ENCODE data around the gene SPAG8. TPM values are rescaled to one million over a fixed set of nuclear protein-coding genes. Genes with fewer than 3 reads are reported as not detected.
A peak's percentile ranks its signal among the peaks of the same experiment; 100 is the strongest.

The SPAG8 gene
- total and polyA plus RNA-seq, 10 of the 15 experiments (the other 5 are each of a cell fraction or from before 2014, with no cell fraction given) = 0.40 to 1.1 (median 0.72) TPM

DNA sequence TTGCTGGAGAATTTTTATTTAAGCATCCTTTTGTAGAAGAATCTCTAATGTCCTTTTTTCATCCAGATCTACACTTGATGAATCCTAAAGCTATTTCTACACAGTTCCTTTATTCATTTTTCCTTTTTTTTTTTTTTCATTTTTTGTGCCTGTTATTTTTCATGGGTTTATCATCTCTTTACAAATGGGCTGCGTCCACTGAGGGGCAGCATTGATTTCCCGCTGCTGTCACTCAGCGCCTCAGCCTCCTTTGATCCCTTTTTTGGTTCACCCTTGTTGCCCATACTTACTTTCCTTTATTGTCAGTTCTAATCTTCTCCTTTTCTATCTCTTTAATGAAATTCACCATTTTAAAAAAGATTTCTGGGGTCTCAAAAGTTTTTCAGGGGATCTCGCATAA, 52.3 kb downstream of the SPAG8 start:
- Histone ChIP-seq H3K36me3 (ENCODE audit: control insufficient read depth in 2 of 2, insufficient read depth in 2 of 2, low read length in 1 of 2) (no peaks in the 10 kb centered on the region), H3K79me2 (ENCODE audit: control insufficient read depth, insufficient read depth, low read length) (peaks cover 35% of the 10 kb centered on the region), H3K27ac (ENCODE audit: control insufficient read depth, insufficient read depth) (no peak overlapping the region), H3K9ac (ENCODE audit: control insufficient read depth, insufficient read depth, low read length) (no peak overlapping the region), H3K4me2 (ENCODE audit: control insufficient read depth, insufficient read depth) (no peak overlapping the region; the same call in none of the 2 replicates), H2AFZ (ENCODE audit: control insufficient read depth, low read depth, low read length) (no peak overlapping the region), H3K4me3 (no peak overlapping the region), H4K20me1 (ENCODE audit: control insufficient read depth, insufficient read depth) (no peaks in the 10 kb centered on the region), H3K9me3 (replicated peaks; ENCODE audit: control insufficient read depth, insufficient read depth, low read length) (no peaks in the 10 kb centered on the region), H3K27me3 (replicated peaks in 1 of 2; ENCODE audit: control insufficient read depth in 2 of 2, insufficient read depth in 2 of 2, low read length in 1 of 2) (no peaks in the 10 kb centered on the region), H3K4me1 (ENCODE audit: control insufficient read depth, insufficient read depth, low read length) (peaks cover 22% of the 10 kb centered on the region)
- 100% methylated on average over 4 of the region's 4 CpGs for WGBS (ENCODE audit: insufficient coverage, insufficient replicate concordance, low lambda C conversion rate, missing lambda C conversion rate)
- DNase-seq (ENCODE audit: low read depth, low spot score) (no peak), FAIRE-seq (no peak), ATAC-seq (no peak)
- no TSS peak for BruUV-seq (replicated peaks)
- CTCF ChIA-PET = interaction anchor here (0.6 to 2.3 kb wide), 7 partner anchors 10 to 1619 kb away, joined by 3 to 7 read pairs (median 3); partner anchors contain the start of genes CREB3, RGP1 and TLN1
- in situ Hi-C loops (cut with MboI) = no loop called here
- POLR2A ChIA-PET = interaction anchor here (1.0 to 1.1 kb wide), 3 partner anchors 10 to 112 kb away, joined by 3 to 4 read pairs (median 3); no protein-coding TSS in a partner anchor
- intact Hi-C loops (cut with micrococcal nuclease; ENCODE audit: unreplicated experiment) = loop anchor here (1.0 kb wide), 1 partner anchor 56 kb away; the partner anchor contains the start of gene HINT2
- RAD21 ChIA-PET (ENCODE audit: unreplicated experiment) = interaction anchor here (0.7 to 2.2 kb wide), 2 partner anchors 122 to 125 kb away, joined by 3 to 6 read pairs; no protein-coding TSS in a partner anchor
- SMC1A ChIA-PET (ENCODE audit: uncharacterized antibody, unreplicated experiment) = interaction anchor here (0.6 to 3.2 kb wide), 11 partner anchors 12 to 132 kb away, joined by 3 to 19 read pairs (median 4); partner anchors contain the start of genes GBA2 and RGP1
- TF ChIP-seq NRF1 (conservative IDR thresholded peaks at IDR 0.05; ENCODE audit: low read depth, low read length) (no peak), ZNF274 (IDR thresholded peaks at IDR 0.05; ENCODE audit: insufficient read depth, insufficient read length) (no peak), SUPT20H (IDR thresholded peaks at IDR 0.05; ENCODE audit: borderline replicate concordance, control insufficient read depth, low read depth, low read length) (no peak)
- TF ChIP-seq, protein P1, sequence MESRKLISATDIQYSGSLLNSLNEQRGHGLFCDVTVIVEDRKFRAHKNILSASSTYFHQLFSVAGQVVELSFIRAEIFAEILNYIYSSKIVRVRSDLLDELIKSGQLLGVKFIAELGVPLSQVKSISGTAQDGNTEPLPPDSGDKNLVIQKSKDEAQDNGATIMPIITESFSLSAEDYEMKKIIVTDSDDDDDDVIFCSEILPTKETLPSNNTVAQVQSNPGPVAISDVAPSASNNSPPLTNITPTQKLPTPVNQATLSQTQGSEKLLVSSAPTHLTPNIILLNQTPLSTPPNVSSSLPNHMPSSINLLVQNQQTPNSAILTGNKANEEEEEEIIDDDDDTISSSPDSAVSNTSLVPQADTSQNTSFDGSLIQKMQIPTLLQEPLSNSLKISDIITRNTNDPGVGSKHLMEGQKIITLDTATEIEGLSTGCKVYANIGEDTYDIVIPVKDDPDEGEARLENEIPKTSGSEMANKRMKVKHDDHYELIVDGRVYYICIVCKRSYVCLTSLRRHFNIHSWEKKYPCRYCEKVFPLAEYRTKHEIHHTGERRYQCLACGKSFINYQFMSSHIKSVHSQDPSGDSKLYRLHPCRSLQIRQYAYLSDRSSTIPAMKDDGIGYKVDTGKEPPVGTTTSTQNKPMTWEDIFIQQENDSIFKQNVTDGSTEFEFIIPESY (IDR thresholded peaks at IDR 0.05) = peak; percentile 32; the same call in 1 of the 2 replicates

Small RNA genes within 50 kb of the gene (small RNA-seq; reads per million reads assigned to genes)
- gene HINT2 = 0.12 reads per million

Other genes with a start within 250 kb of the SPAG8 start
Only the 7 nearest of the 22 such genes appear.
- gene RGP1, start 63.0 kb downstream of the SPAG8 start, total RNA-seq (2014; rRNA removed) = 7.6 and 8.3 TPM in 2 replicates
- gene RGP1, start 63.0 kb downstream of the SPAG8 start, total RNA-seq (2014; rRNA removed; fragmentation: Illumina TruSeq; extraction: Trizol) = 7.1 and 7.3 TPM in 2 replicates
- 13.7 and 14.9 TPM in 2 replicates for gene RGP1, start 63.0 kb downstream of the SPAG8 start, total RNA-seq (2021)
- gene RGP1, start 63.0 kb downstream of the SPAG8 start, polyA plus RNA-seq (2011; rRNA removed) = 11.5 and 13.7 TPM in 2 replicates
- gene RGP1, start 63.0 kb downstream of the SPAG8 start, polyA plus RNA-seq (2014; fragmentation: Illumina TruSeq; extraction: Trizol) = 8.0 and 8.8 TPM in 2 replicates
- gene RGP1, start 63.0 kb downstream of the SPAG8 start, polyA plus RNA-seq (2014; fragmentation: Nextera tagmentation; extraction: Ambion mirVana) = under 1 TPM; 0.44 to 0.89 TPM
- 8.2 and 8.4 TPM in 2 replicates for gene RGP1, start 63.0 kb downstream of the SPAG8 start, polyA plus RNA-seq (2014; rRNA removed)
- 1 to 10 TPM; 3.4 to 3.6 TPM for gene RGP1, start 63.0 kb downstream of the SPAG8 start, polyA plus RNA-seq (2016; fragmentation: Nextera tagmentation; extraction: Ambion mirVana)
- gene MSMP, start 58.0 kb downstream of the SPAG8 start, total RNA-seq (2014; rRNA removed) = not detected in 2 replicates
- gene MSMP, start 58.0 kb downstream of the SPAG8 start, total RNA-seq (2014; rRNA removed; fragmentation: Illumina TruSeq; extraction: Trizol) = not detected in 2 replicates
- gene MSMP, start 58.0 kb downstream of the SPAG8 start, total RNA-seq (2021) = 1.1 and 2.4 TPM in 2 replicates
- gene MSMP, start 58.0 kb downstream of the SPAG8 start, polyA plus RNA-seq (2011; rRNA removed) = not detected in 2 replicates
- gene MSMP, start 58.0 kb downstream of the SPAG8 start, polyA plus RNA-seq (2014; fragmentation: Illumina TruSeq; extraction: Trizol) = 0.47 TPM in 1 of 2 replicates, not detected in the other
- under 1 TPM; 0.33 to 0.90 TPM for gene MSMP, start 58.0 kb downstream of the SPAG8 start, polyA plus RNA-seq (2014; fragmentation: Nextera tagmentation; extraction: Ambion mirVana)
- not detected in 2 replicates for gene MSMP, start 58.0 kb downstream of the SPAG8 start, polyA plus RNA-seq (2014; rRNA removed)
- 1 to 10 TPM in 1 of 2 experiments, under 1 TPM in 1; 0.82 to 1.5 TPM for gene MSMP, start 58.0 kb downstream of the SPAG8 start, polyA plus RNA-seq (2016; fragmentation: Nextera tagmentation; extraction: Ambion mirVana)
- gene NPR2, start 20.7 kb downstream of the SPAG8 start, total RNA-seq (2014; rRNA removed) = 4.1 and 4.3 TPM in 2 replicates
- 4.2 and 5.2 TPM in 2 replicates for gene NPR2, start 20.7 kb downstream of the SPAG8 start, total RNA-seq (2014; rRNA removed; fragmentation: Illumina TruSeq; extraction: Trizol)
- 7.4 and 8.6 TPM in 2 replicates for gene NPR2, start 20.7 kb downstream of the SPAG8 start, total RNA-seq (2021)
- gene NPR2, start 20.7 kb downstream of the SPAG8 start, polyA plus RNA-seq (2011; rRNA removed) = 18.0 and 20.9 TPM in 2 replicates
- 7.7 and 9.2 TPM in 2 replicates for gene NPR2, start 20.7 kb downstream of the SPAG8 start, polyA plus RNA-seq (2014; fragmentation: Illumina TruSeq; extraction: Trizol)
- 1 to 10 TPM; 6.7 to 7.1 TPM for gene NPR2, start 20.7 kb downstream of the SPAG8 start, polyA plus RNA-seq (2014; fragmentation: Nextera tagmentation; extraction: Ambion mirVana)
- 7.0 and 8.5 TPM in 2 replicates for gene NPR2, start 20.7 kb downstream of the SPAG8 start, polyA plus RNA-seq (2014; rRNA removed)
- 1 to 10 TPM; 2.0 to 2.4 TPM for gene NPR2, start 20.7 kb downstream of the SPAG8 start, polyA plus RNA-seq (2016; fragmentation: Nextera tagmentation; extraction: Ambion mirVana)
- 49.4 and 56.9 TPM in 2 replicates for gene HINT2, start 2.8 kb upstream of the SPAG8 start, total RNA-seq (2014; rRNA removed)
- gene HINT2, start 2.8 kb upstream of the SPAG8 start, total RNA-seq (2014; rRNA removed; fragmentation: Illumina TruSeq; extraction: Trizol) = 40.7 and 41.0 TPM in 2 replicates
- gene HINT2, start 2.8 kb upstream of the SPAG8 start, total RNA-seq (2021) = 59.2 and 59.9 TPM in 2 replicates
- 27.6 and 33.3 TPM in 2 replicates for gene HINT2, start 2.8 kb upstream of the SPAG8 start, polyA plus RNA-seq (2011; rRNA removed)
- 46.0 and 46.6 TPM in 2 replicates for gene HINT2, start 2.8 kb upstream of the SPAG8 start, polyA plus RNA-seq (2014; fragmentation: Illumina TruSeq; extraction: Trizol)
- 10 to 100 TPM; 12.1 to 32.0 TPM for gene HINT2, start 2.8 kb upstream of the SPAG8 start, polyA plus RNA-seq (2014; fragmentation: Nextera tagmentation; extraction: Ambion mirVana)
- gene HINT2, start 2.8 kb upstream of the SPAG8 start, polyA plus RNA-seq (2014; rRNA removed) = 65.0 and 69.1 TPM in 2 replicates
- gene HINT2, start 2.8 kb upstream of the SPAG8 start, polyA plus RNA-seq (2016; fragmentation: Nextera tagmentation; extraction: Ambion mirVana) = 100 to 1,000 TPM; 130 to 144 TPM
- gene FAM221B, start 16.5 kb upstream of the SPAG8 start, total RNA-seq (2014; rRNA removed) = not detected in 2 replicates
- not detected in 2 replicates for gene FAM221B, start 16.5 kb upstream of the SPAG8 start, total RNA-seq (2014; rRNA removed; fragmentation: Illumina TruSeq; extraction: Trizol)
- not detected in 2 replicates for gene FAM221B, start 16.5 kb upstream of the SPAG8 start, total RNA-seq (2021)
- 0.07 TPM in 1 of 2 replicates, not detected in the other for gene FAM221B, start 16.5 kb upstream of the SPAG8 start, polyA plus RNA-seq (2011; rRNA removed)
- not detected in 2 replicates for gene FAM221B, start 16.5 kb upstream of the SPAG8 start, polyA plus RNA-seq (2014; fragmentation: Illumina TruSeq; extraction: Trizol)
- under 1 TPM in 1 of 2 experiments, not detected in 1; 0.02 TPM for gene FAM221B, start 16.5 kb upstream of the SPAG8 start, polyA plus RNA-seq (2014; fragmentation: Nextera tagmentation; extraction: Ambion mirVana)
- 0.03 TPM in 1 of 2 replicates, not detected in the other for gene FAM221B, start 16.5 kb upstream of the SPAG8 start, polyA plus RNA-seq (2014; rRNA removed)
- gene FAM221B, start 16.5 kb upstream of the SPAG8 start, polyA plus RNA-seq (2016; fragmentation: Nextera tagmentation; extraction: Ambion mirVana) = under 1 TPM; 0.04 to 0.12 TPM
- gene TMEM8B, start 17.0 kb upstream of the SPAG8 start, total RNA-seq (2014; rRNA removed) = 2.0 and 2.3 TPM in 2 replicates
- gene TMEM8B, start 17.0 kb upstream of the SPAG8 start, total RNA-seq (2014; rRNA removed; fragmentation: Illumina TruSeq; extraction: Trizol) = 0.58 and 1.0 TPM in 2 replicates
- gene TMEM8B, start 17.0 kb upstream of the SPAG8 start, total RNA-seq (2021) = 7.4 and 7.6 TPM in 2 replicates
- 2.0 and 3.7 TPM in 2 replicates for gene TMEM8B, start 17.0 kb upstream of the SPAG8 start, polyA plus RNA-seq (2011; rRNA removed)
- 0.93 and 2.0 TPM in 2 replicates for gene TMEM8B, start 17.0 kb upstream of the SPAG8 start, polyA plus RNA-seq (2014; fragmentation: Illumina TruSeq; extraction: Trizol)
- gene TMEM8B, start 17.0 kb upstream of the SPAG8 start, polyA plus RNA-seq (2014; fragmentation: Nextera tagmentation; extraction: Ambion mirVana) = under 1 TPM; 0.19 to 0.71 TPM
- gene TMEM8B, start 17.0 kb upstream of the SPAG8 start, polyA plus RNA-seq (2014; rRNA removed) = 4.8 and 5.4 TPM in 2 replicates
- 1 to 10 TPM; 2.7 to 4.3 TPM for gene TMEM8B, start 17.0 kb upstream of the SPAG8 start, polyA plus RNA-seq (2016; fragmentation: Nextera tagmentation; extraction: Ambion mirVana)
- gene OR13J1, start 58.1 kb upstream of the SPAG8 start, total RNA-seq (2014; rRNA removed) = not detected in 2 replicates
- not detected in 2 replicates for gene OR13J1, start 58.1 kb upstream of the SPAG8 start, total RNA-seq (2014; rRNA removed; fragmentation: Illumina TruSeq; extraction: Trizol)
- gene OR13J1, start 58.1 kb upstream of the SPAG8 start, total RNA-seq (2021) = not detected in 2 replicates
- not detected in 2 replicates for gene OR13J1, start 58.1 kb upstream of the SPAG8 start, polyA plus RNA-seq (2011; rRNA removed)
- not detected in 2 replicates for gene OR13J1, start 58.1 kb upstream of the SPAG8 start, polyA plus RNA-seq (2014; fragmentation: Illumina TruSeq; extraction: Trizol)
- not detected for gene OR13J1, start 58.1 kb upstream of the SPAG8 start, polyA plus RNA-seq (2014; fragmentation: Nextera tagmentation; extraction: Ambion mirVana)
- not detected in 2 replicates for gene OR13J1, start 58.1 kb upstream of the SPAG8 start, polyA plus RNA-seq (2014; rRNA removed)
- gene OR13J1, start 58.1 kb upstream of the SPAG8 start, polyA plus RNA-seq (2016; fragmentation: Nextera tagmentation; extraction: Ambion mirVana) = not detected

All from GM12878 (cell line).